GM23338 (cell line): Measurements from ENCODE around the gene VAPB. TPM values are rescaled to one million over a fixed set of nuclear protein-coding genes. Genes with fewer than 3 reads are reported as not detected.

Experiments used
- ATAC-seq: fragments of 200-7000 bp; cut with Tn5 transposase; 3 replicates; pipeline ENCODE4 v1.9.1; 2020
- DNase-seq: peaks from one replicate; pipeline ENCODE4 v3.0.0-alpha.2; 2015; ENCODE audit warnings: low spot score
- H2AFZ ChIP-seq: fragments of 200-600 bp; sonication (generic); 2 replicates; pipeline ENCODE4 v1.8.0; 2016; ENCODE audit warnings: antibody characterized with exemption, mild to moderate bottlenecking, moderate library complexity
- H3F3A ChIP-seq: fragments of 200-600 bp; sonication (generic); replicated peaks from 2 replicates; pipeline ENCODE4 v1.8.0; 2017; ENCODE audit warnings: antibody characterized with exemption, mixed run types, low read depth
- H3K27ac ChIP-seq: fragments of 200-600 bp; sonication (generic); 2 replicates; pipeline ENCODE4 v1.6.1; 2016; ENCODE audit warnings: low read depth
- H3K27me3 ChIP-seq: fragments of 200-600 bp; sonication (generic); 2 replicates; pipeline ENCODE4 v1.8.0; 2016; ENCODE audit warnings: mild to moderate bottlenecking, mixed run types, moderate library complexity; ENCODE audit not compliant: insufficient read depth
- H3K36me3 ChIP-seq: fragments of 200-600 bp; sonication (generic); 2 replicates; pipeline ENCODE4 v1.8.0; 2016; ENCODE audit warnings: mild to moderate bottlenecking; ENCODE audit not compliant: insufficient read depth
- H3K4me1 ChIP-seq: fragments of 200-600 bp; sonication (generic); 2 replicates; pipeline ENCODE4 v1.8.0; 2016; ENCODE audit warnings: mild to moderate bottlenecking, moderate library complexity; ENCODE audit not compliant: insufficient read depth
- H3K4me2 ChIP-seq: fragments of 200-600 bp; sonication (generic); 2 replicates; pipeline ENCODE4 v1.7.1; 2017; ENCODE audit warnings: mixed run types
- H3K4me3 ChIP-seq: fragments of 200-600 bp; sonication (generic); 2 replicates; pipeline ENCODE4 v1.6.1; 2016; ENCODE audit warnings: mixed run types
- H3K79me2 ChIP-seq: fragments of 200-600 bp; sonication (generic); replicated peaks from 2 replicates; pipeline ENCODE4 v1.8.0; 2017; ENCODE audit warnings: mild to moderate bottlenecking; ENCODE audit not compliant: insufficient read depth
- H3K9me2 ChIP-seq: fragments of 200-600 bp; sonication (generic); 2 replicates; pipeline ENCODE4 v1.8.0; 2017; ENCODE audit not compliant: insufficient read depth
- H4K20me1 ChIP-seq: fragments of 200-600 bp; sonication (generic); replicated peaks from 2 replicates; pipeline ENCODE4 v1.8.0; 2017; ENCODE audit warnings: mild to moderate bottlenecking; ENCODE audit not compliant: insufficient read depth
- H3K27ac Mint-ChIP-seq: 2 replicates; pipeline ENCODE4 v1.8.0; 2020; ENCODE audit warnings: inconsistent platforms, mild to moderate bottlenecking, moderate library complexity, mixed read lengths
- H3K27me3 Mint-ChIP-seq: 3 replicates; pipeline ENCODE4 v1.8.0; 2022; ENCODE audit warnings: low read depth, mild to moderate bottlenecking, moderate library complexity, mixed read lengths, inconsistent platforms; ENCODE audit not compliant: insufficient read depth, poor library complexity
- H3K36me3 Mint-ChIP-seq: 3 replicates; pipeline ENCODE4 v1.8.0; 2021; ENCODE audit warnings: low read depth, mild to moderate bottlenecking, inconsistent platforms, moderate library complexity, mixed read lengths
- H3K4me1 Mint-ChIP-seq: 3 replicates; pipeline ENCODE4 v1.8.0; 2020; ENCODE audit warnings: mild to moderate bottlenecking, inconsistent platforms, mixed read lengths
- H3K4me3 Mint-ChIP-seq: 3 replicates; pipeline ENCODE4 v1.8.0; 2021; ENCODE audit warnings: moderate library complexity, mild to moderate bottlenecking, inconsistent platforms, mixed read lengths
- H3K9me3 Mint-ChIP-seq: 3 replicates; pipeline ENCODE4 v1.8.0; 2020; ENCODE audit warnings: moderate library complexity, mild to moderate bottlenecking, inconsistent platforms, mixed read lengths
- CREB1 ChIP-seq: fragments of 250-450 bp; sonication (Bioruptor Pico); IDR thresholded peaks from 2 replicates; pipeline ENCODE4 v1.5.0; 2020; ENCODE audit warnings: low read depth, mild to moderate bottlenecking, moderate library complexity
- CTCF ChIP-seq, 2 experiments: fragments of 200-600 bp in 1 of 2; sonication (generic) in 1 of 2; conservative IDR thresholded peaks; 2 replicates each; pipeline versions ENCODE4 v1.5.1 to v1.6.1; 2016 to 2017; ENCODE audit warnings: antibody characterized with exemption in 2 of 2, low read depth in 2 of 2, mild to moderate bottlenecking in 2 of 2, moderate library complexity in 1 of 2
- ETS1 ChIP-seq: IDR thresholded peaks from 2 replicates; pipeline ENCODE4 v1.6.1; 2016; ENCODE audit warnings: antibody characterized with exemption
- EZH2 ChIP-seq: fragments of 200-600 bp; sonication (generic); IDR thresholded peaks from one replicate; pipeline ENCODE4 v1.8.0; 2017; ENCODE audit warnings: antibody characterized with exemption, mild to moderate bottlenecking, low read depth; ENCODE audit not compliant: unreplicated experiment
- EZH2phosphoT487 ChIP-seq: fragments of 200-600 bp; sonication (generic); IDR thresholded peaks from one replicate; pipeline ENCODE4 v1.8.1; 2018; ENCODE audit warnings: antibody characterized with exemption; ENCODE audit not compliant: unreplicated experiment
- JUNB ChIP-seq: IDR thresholded peaks from one replicate; pipeline ENCODE4 v1.6.1; 2016; ENCODE audit warnings: antibody characterized with exemption; ENCODE audit not compliant: unreplicated experiment
- NANOG ChIP-seq: IDR thresholded peaks from 2 replicates; pipeline ENCODE4 v1.6.1; 2016; ENCODE audit warnings: antibody characterized with exemption, borderline replicate concordance
- POLR2AphosphoS5 ChIP-seq: IDR thresholded peaks from 2 replicates; pipeline ENCODE4 v1.6.1; 2016; ENCODE audit warnings: antibody characterized with exemption, low read depth
- REST ChIP-seq: IDR thresholded peaks from one replicate; pipeline ENCODE4 v1.6.1; 2018; ENCODE audit warnings: antibody characterized with exemption; ENCODE audit not compliant: unreplicated experiment
- STAT1 ChIP-seq: IDR thresholded peaks from one replicate; pipeline ENCODE4 v1.6.1; 2016; ENCODE audit warnings: antibody characterized with exemption; ENCODE audit not compliant: unreplicated experiment
- ZNF114 ChIP-seq: fragments of 250-450 bp; sonication (Bioruptor Pico); IDR thresholded peaks from 2 replicates; pipeline ENCODE4 v1.5.0; 2020; ENCODE audit warnings: mild to moderate bottlenecking, moderate library complexity
- ZNF331 ChIP-seq: fragments of 250-450 bp; sonication (Bioruptor Pico); IDR thresholded peaks from 2 replicates; pipeline ENCODE4 v1.5.0; 2020; ENCODE audit warnings: low read depth, mild to moderate bottlenecking, moderate library complexity
- ZNF462 ChIP-seq: fragments of 250-450 bp; sonication (Bioruptor Pico); IDR thresholded peaks from 2 replicates; pipeline ENCODE4 v1.5.0; 2020; ENCODE audit warnings: mild to moderate bottlenecking, moderate library complexity
- polyA plus RNA-seq: library from polyadenylated mRNA; unstranded; fragments of >200 nt; fragmentation: Nextera tagmentation; extraction: Ambion mirVana; gene quantifications from 2 replicates; pipeline ENCODE4 v1.2.1, GENCODE V29; 2016
- total RNA-seq: library from RNA; depleted of rRNA; stranded (reverse); fragments of >200 nt; shearing (Covaris generic); gene quantifications from 2 replicates; pipeline ENCODE4 v1.2.3, GENCODE V29; 2014

Gene VAPB
- total and polyA plus RNA-seq, 2 experiments from 2014 or later: 18.8 to 22.9 TPM

GRCh38 chr20:58349570-58349969 lies 39.5 kb upstream of the VAPB start:
- no peaks in the 10 kb centered on the region for H3K36me3 ChIP-seq

More at GRCh38 chr20:58349570-58349969, 39.5 kb upstream of the VAPB start:
- Mint-ChIP-seq H3K27ac (no peak overlapping the region), H3K4me3 (no peak overlapping the region), H3K27me3 (no peaks in the 10 kb centered on the region), H3K9me3 (no peaks in the 10 kb centered on the region), H3K36me3 (peaks cover 16% of the 10 kb centered on the region), H3K4me1 (no peaks in the 10 kb centered on the region)
- no peaks in the 10 kb centered on the region for H3F3A ChIP-seq
- TF ChIP-seq CTCF (conservative IDR thresholded peaks at IDR 0.05; ENCODE audit: low read depth in 2 of 2) (no peak), EZH2phosphoT487 (no peak), ZNF114 (CRISPR knock-in tag) (no peak), EZH2 (no peak), STAT1 (no peak), NANOG (no peak), JUNB (no peak), ETS1 (no peak), POLR2AphosphoS5 (no peak), REST (no peak), CREB1 (CRISPR knock-in tag) (no peak), ZNF331 (no peak), ZNF462 (CRISPR knock-in tag) (no peak)
- DNase-seq (no peak), ATAC-seq (no peak)
- no peaks in the 10 kb centered on the region for H3K4me1 ChIP-seq
- H2AFZ ChIP-seq: no peak overlapping the region
- no peaks in the 10 kb centered on the region for H3K27me3 ChIP-seq
- H3K27ac ChIP-seq: no peak overlapping the region
- no peaks in the 10 kb centered on the region for H3K9me2 ChIP-seq
- no peak overlapping the region for H3K4me3 ChIP-seq
- H3K79me2 ChIP-seq: no peaks in the 10 kb centered on the region
- H3K4me2 ChIP-seq: no peak overlapping the region
- no peaks in the 10 kb centered on the region for H4K20me1 ChIP-seq
